ENCODE data around the gene FAM229A.

DNA sequence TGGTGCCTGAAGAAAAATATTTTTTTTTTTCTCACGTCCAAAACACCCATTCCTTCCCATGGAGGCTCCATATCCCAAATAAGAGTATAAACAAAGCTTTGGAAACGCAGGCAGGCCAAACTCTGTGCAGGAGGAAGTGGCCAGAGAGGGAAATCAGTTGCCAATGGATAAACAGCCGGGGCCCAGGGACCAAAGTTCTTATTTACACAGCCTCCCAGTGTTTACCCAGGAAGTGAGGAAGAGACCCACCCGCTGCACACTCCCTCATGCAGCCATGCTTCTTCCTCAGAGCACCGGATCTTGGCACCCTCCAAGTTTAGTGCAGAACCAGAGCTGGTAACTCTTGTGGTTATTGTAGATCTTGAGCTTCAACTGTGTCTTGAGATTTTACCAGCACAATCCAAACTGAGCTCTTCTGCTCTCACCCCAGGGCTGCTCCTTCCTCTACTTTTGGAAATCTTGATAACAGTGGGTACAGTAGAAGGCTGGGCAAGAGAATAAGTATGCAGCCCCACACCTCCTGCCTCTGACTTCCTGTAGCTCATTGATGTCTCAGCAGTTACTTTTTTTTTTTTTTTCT lies 40.5 kb downstream of the FAM229A start:
- no peak for TF ChIP-seq NANOG (IDR thresholded peaks at IDR 0.05; ENCODE audit: insufficient read depth, low read depth, low read length, poor library complexity, severe bottlenecking)
- TF ChIP-seq, protein P1, sequence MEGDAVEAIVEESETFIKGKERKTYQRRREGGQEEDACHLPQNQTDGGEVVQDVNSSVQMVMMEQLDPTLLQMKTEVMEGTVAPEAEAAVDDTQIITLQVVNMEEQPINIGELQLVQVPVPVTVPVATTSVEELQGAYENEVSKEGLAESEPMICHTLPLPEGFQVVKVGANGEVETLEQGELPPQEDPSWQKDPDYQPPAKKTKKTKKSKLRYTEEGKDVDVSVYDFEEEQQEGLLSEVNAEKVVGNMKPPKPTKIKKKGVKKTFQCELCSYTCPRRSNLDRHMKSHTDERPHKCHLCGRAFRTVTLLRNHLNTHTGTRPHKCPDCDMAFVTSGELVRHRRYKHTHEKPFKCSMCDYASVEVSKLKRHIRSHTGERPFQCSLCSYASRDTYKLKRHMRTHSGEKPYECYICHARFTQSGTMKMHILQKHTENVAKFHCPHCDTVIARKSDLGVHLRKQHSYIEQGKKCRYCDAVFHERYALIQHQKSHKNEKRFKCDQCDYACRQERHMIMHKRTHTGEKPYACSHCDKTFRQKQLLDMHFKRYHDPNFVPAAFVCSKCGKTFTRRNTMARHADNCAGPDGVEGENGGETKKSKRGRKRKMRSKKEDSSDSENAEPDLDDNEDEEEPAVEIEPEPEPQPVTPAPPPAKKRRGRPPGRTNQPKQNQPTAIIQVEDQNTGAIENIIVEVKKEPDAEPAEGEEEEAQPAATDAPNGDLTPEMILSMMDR (IDR thresholded peaks at IDR 0.05; ENCODE audit: control extremely low read depth in 1 of 3, insufficient read depth in 1 of 3, low read depth in 1 of 3, low read length in 3 of 3) = no peak
- no peak for TF ChIP-seq SAP30 (IDR thresholded peaks at IDR 0.05; ENCODE audit: insufficient read depth, insufficient replicate concordance, low read length)
- no peak for TF ChIP-seq EZH2 (IDR thresholded peaks at IDR 0.05; ENCODE audit: low read depth, low read length, severe bottlenecking)
- TF ChIP-seq MAFK (IDR thresholded peaks at IDR 0.05; ENCODE audit: low read depth, low read length) = no peak
- TF ChIP-seq POLR2A (IDR thresholded peaks at IDR 0.05; ENCODE audit: control extremely low read depth in 1 of 2, low read depth in 2 of 2, low read length in 2 of 2) = no peak
- no peak for TF ChIP-seq KDM1A (IDR thresholded peaks at IDR 0.05; ENCODE audit: borderline replicate concordance, low read length)
- no peak for TF ChIP-seq EGR1 (IDR thresholded peaks at IDR 0.05; ENCODE audit: borderline replicate concordance, low read depth, low read length)
- TF ChIP-seq POLR2AphosphoS5 (IDR thresholded peaks at IDR 0.05; ENCODE audit: low read depth, low read length) = no peak
- TF ChIP-seq JUND (IDR thresholded peaks at IDR 0.05; ENCODE audit: low read length) = no peak
- no peak for TF ChIP-seq CEBPB (IDR thresholded peaks at IDR 0.05; ENCODE audit: low read depth, low read length)
